ENCODE data around the gene ATOSB. TPM values are rescaled to one million over a fixed set of nuclear protein-coding genes. Genes with fewer than 3 reads are reported as not detected.

The ATOSB gene, protein sequence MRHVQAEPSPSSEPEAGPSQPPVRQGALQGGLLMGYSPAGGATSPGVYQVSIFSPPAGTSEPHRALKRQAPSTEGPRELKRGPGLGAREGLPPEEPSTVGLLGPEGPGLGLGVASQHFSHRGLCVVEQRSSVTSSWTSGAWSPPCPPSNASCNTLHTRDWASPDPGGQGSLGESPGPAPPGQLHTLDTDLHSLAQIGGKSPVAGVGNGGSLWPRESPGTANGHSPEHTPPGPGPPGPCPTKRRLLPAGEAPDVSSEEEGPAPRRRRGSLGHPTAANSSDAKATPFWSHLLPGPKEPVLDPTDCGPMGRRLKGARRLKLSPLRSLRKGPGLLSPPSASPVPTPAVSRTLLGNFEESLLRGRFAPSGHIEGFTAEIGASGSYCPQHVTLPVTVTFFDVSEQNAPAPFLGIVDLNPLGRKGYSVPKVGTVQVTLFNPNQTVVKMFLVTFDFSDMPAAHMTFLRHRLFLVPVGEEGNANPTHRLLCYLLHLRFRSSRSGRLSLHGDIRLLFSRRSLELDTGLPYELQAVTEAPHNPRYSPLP
- 10 to 100 TPM; 32.3 to 35.0 (median 32.9) TPM for total RNA-seq
- long read RNA-seq, donor 1, full-length matches to known transcripts: 8 of 44 reads
- long read RNA-seq, donor 1, partial matches to known transcripts: 20 of 44 reads
- long read RNA-seq, donor 1, other reads (novel, unspliced or antisense): 16 of 44 reads
- long read RNA-seq, donor 2, partial matches to known transcripts: 2 of 4 reads
- long read RNA-seq, donor 2, other reads (novel, unspliced or antisense): 2 of 4 reads

DNA sequence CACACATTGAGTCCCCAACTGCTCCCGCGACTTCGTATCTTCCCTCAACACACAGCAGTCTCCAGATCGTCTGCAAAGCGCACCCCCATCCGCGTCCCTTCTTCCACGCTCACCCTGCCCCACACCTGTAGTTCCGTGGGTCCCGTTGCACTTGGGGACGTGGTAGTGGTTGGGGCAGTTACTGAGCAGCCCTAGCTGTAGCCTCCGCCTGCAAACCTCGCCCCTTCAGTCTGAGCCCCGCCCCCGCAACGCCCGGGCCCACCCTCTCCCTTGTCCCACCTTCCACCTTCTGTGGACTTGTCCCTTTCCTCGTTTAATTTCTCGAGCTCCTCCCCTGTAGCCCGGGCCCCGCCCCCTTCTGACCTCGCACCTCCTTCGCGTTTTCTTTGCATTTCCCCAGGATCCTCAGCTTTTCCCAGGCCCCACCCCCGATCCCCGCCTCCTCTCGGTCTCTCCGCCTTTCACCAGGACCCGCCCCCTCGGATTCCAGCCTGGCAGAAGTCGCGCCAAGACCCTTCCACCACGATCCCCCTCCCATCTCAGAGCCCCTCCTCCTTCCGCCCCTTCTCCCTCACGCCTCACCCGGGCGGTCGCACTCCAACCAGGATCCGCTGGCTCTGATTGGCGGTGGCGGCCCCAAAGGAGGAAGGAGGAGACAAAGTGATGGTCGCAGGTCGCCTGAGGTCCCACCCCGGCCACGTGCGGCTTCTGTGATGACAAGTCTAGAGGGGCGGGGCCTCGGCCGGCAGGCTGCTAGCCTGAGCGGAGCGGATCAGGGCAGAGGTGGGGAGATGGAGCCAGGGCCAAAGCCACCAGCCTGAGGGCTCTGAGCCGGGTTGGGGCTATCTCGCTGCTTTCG lies at the start of gene ATOSB:
ATOSB (minus strand) TSS at position 183 of the 859 bp plus-strand sequence. CDS start 7,588 bp downstream, outside the sequence.
- Histone ChIP-seq H3K36me3 (ENCODE audit: low read depth) (no peaks in the 10 kb centered on the region), H3K4me1 (ENCODE audit: low read depth) (peaks cover 32% of the 10 kb centered on the region), H3K4me3 (peak within 1 kb of the TSS; percentile 24), H3K9me3 (no peaks in the 10 kb centered on the region)
- TF ChIP-seq, protein P1, sequence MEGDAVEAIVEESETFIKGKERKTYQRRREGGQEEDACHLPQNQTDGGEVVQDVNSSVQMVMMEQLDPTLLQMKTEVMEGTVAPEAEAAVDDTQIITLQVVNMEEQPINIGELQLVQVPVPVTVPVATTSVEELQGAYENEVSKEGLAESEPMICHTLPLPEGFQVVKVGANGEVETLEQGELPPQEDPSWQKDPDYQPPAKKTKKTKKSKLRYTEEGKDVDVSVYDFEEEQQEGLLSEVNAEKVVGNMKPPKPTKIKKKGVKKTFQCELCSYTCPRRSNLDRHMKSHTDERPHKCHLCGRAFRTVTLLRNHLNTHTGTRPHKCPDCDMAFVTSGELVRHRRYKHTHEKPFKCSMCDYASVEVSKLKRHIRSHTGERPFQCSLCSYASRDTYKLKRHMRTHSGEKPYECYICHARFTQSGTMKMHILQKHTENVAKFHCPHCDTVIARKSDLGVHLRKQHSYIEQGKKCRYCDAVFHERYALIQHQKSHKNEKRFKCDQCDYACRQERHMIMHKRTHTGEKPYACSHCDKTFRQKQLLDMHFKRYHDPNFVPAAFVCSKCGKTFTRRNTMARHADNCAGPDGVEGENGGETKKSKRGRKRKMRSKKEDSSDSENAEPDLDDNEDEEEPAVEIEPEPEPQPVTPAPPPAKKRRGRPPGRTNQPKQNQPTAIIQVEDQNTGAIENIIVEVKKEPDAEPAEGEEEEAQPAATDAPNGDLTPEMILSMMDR (IDR thresholded peaks at IDR 0.05): no peak
- intact Hi-C loops (cut with DNase I, micrococcal nuclease): loop anchor here (5.0 to 10.0 kb wide), 2 partner anchors 141 to 359 kb away; no protein-coding TSS in a partner anchor
- ATAC-seq (peak; percentile 73), DNase-seq (peak; percentile 98 to 99 (median 99))

DNA sequence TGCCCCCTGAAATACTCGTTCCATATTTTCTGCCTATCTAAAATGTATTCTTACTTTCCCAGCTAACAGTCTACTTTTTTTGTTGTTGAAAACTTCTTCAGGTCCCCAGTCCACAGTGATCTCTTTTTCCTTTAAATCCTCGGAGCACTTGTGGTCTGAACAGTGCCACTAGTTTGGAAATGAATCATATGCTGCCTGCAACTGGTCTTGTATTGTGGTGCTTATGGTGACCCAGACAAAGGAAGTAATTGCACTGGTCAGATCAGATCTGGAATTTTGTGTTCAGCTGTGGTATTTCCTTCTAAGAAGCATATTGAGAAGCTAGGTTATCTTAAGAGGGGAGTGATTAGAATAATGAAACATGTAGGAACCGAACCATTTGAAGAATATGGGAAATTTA lies 49.0 kb upstream of the ATOSB start:
- Histone ChIP-seq H3K9me3 (no peaks in the 10 kb centered on the region), H3K4me1 (ENCODE audit: low read depth) (peaks cover 7% of the 10 kb centered on the region), H3K4me3 (no peak overlapping the region), H3K36me3 (ENCODE audit: low read depth) (no peaks in the 10 kb centered on the region)
- intact Hi-C loops (cut with DNase I, micrococcal nuclease): no loop called here
- no peak for ATAC-seq
- TF ChIP-seq, protein P1 (IDR thresholded peaks at IDR 0.05): no peak
- no peak for DNase-seq

DNA sequence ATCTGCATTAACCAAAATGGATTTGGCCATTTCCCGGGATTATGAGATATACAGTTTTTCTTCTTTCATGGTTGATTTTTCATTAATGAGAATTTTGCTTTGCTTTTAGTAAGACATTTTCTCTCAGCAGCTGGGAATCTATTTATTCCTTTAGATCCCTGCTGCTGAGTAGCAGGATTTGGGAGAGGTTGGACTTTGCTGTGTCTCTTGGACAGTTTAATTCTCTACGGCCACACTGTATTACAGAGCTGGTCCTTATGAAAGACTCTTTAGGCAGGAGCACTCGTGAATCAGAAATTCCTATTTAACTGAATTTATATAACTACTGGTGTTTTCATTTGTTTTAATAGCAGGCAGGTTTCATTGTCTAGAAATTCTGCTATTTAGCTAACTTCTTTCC lies 47.8 kb upstream of the ATOSB start:
- DNase-seq: no peak
- TF ChIP-seq, protein P1 (IDR thresholded peaks at IDR 0.05): no peak
- intact Hi-C loops (cut with DNase I, micrococcal nuclease): no loop called here

DNA sequence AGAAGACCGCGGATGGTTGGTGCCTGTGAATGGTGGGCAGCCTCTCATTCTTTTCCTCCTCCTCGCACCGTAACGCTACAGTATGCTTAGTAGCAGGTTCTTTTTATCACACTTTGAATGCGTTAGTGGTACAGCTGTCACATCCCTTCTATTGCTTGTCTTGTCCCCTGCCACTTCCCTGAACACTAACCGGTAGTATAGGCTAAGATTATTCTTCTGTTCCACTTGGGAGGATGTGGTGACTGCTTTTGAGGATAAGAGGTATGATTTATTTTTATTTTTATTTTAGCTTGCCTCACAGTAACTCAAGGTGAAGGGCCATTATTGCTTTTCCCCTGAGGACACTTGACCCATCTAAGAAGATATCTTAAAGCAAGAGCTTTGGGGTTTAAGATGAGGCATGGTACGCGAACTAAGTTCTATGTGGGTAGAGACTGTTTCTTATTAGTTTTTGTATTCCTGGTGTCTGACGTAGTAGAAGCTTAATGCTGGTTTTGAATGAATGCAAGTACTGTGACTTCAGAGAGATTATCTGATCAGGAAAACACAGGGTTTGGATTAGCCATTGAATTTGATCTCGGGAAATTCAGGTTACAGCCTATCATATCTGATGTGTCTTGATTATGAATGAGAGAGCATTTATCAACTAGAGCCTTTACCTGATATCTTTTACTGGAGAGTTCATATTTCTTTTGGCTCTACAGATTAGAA lies 47.1 kb upstream of the ATOSB start:
- TF ChIP-seq, protein P1 (IDR thresholded peaks at IDR 0.05): no peak
- Histone ChIP-seq H3K4me3 (peak overlapping the region; percentile 36), H3K36me3 (ENCODE audit: low read depth) (no peaks in the 10 kb centered on the region), H3K9me3 (no peaks in the 10 kb centered on the region), H3K4me1 (ENCODE audit: low read depth) (peaks cover 7% of the 10 kb centered on the region)
- intact Hi-C loops (cut with DNase I, micrococcal nuclease): no loop called here
- ATAC-seq (peak; percentile 16), DNase-seq (no peak)

More for the DNA sequence above, 47.8 kb upstream of the ATOSB start:
- H3K4me3 ChIP-seq: no peak overlapping the region
- H3K9me3 ChIP-seq: no peaks in the 10 kb centered on the region
- H3K36me3 ChIP-seq (ENCODE audit: low read depth): no peaks in the 10 kb centered on the region
- ATAC-seq: no peak
- H3K4me1 ChIP-seq (ENCODE audit: low read depth): peaks cover 7% of the 10 kb centered on the region

Measured in mucosa of descending colon (tissue), 3 donors.